Hematopoietic multipotent progenitor cell (in vitro differentiated cells): ENCODE measurements around the gene CDC14B. TPM values are rescaled to one million over a fixed set of nuclear protein-coding genes. Genes with fewer than 3 reads are reported as not detected.

ENCODE experiments used
- DNase-seq, 3 donors: peaks; one replicate each; pipeline ENCODE4 v3.0.0-alpha.2; 2011 to 2015; ENCODE audit warnings: low read depth in 2 of 3, low spot score in 2 of 3
- total RNA-seq: library from RNA; depleted of rRNA; stranded (reverse); fragments of >200 nt; gene quantifications from one replicate; pipeline ENCODE4 v1.2.3, GENCODE V29; 2012

Gene CDC14B
- total RNA-seq, 1 donor: 7.5 TPM

- DNase-seq: no peak
These were observed 130.1 kb downstream of the CDC14B start for GRCh38 chr9:96489482-96489979.

DNA sequence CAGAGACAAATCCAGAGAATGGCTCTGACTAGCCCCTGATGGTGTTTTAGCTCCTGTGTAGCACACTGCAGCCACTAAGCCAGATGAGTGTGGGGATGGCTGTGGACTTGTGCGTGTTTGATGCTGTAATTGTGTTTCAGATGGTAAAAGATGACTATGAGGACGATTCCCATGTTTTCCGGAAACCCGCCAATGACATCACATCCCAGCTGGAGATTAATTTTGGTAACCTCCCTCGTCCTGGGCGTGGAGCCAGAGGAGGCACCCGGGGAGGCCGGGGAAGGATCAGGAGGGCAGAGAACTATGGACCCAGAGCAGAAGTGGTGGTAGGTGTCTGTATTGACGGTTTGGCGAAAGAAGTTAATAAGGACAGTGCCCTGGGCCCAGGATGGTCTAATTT lies 131.7 kb downstream of the CDC14B start:
- DNase-seq: no peak

GRCh38 chr9:96487029-96487396 lies 132.6 kb downstream of the CDC14B start:
- DNase-seq: no peak

GRCh38 chr9:96486386-96487028 lies 133.1 kb downstream of the CDC14B start:
- no peak for DNase-seq

- no peak for DNase-seq
These were observed 134.4 kb downstream of the CDC14B start for GRCh38 chr9:96485280-96485679.

DNA sequence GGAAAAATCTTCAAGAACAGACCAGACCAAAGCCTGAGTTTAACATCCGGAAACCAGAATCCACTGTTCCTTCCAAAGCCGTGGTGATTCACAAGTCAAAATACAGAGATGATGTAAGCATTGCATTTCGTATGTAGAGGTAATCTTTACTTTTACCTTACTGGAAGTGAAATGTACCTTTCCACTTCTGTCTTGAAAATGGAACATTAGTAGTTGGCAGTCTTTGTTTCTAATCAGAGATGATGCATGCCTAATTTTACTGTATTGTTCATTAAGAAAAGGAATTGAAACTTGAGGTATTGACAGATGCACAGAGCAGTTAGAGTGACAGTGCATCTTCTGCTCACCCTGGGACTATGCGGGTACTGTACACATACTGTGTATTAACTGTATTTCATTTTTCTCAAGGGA lies 135.1 kb downstream of the CDC14B start:
- DNase-seq: no peak

DNA sequence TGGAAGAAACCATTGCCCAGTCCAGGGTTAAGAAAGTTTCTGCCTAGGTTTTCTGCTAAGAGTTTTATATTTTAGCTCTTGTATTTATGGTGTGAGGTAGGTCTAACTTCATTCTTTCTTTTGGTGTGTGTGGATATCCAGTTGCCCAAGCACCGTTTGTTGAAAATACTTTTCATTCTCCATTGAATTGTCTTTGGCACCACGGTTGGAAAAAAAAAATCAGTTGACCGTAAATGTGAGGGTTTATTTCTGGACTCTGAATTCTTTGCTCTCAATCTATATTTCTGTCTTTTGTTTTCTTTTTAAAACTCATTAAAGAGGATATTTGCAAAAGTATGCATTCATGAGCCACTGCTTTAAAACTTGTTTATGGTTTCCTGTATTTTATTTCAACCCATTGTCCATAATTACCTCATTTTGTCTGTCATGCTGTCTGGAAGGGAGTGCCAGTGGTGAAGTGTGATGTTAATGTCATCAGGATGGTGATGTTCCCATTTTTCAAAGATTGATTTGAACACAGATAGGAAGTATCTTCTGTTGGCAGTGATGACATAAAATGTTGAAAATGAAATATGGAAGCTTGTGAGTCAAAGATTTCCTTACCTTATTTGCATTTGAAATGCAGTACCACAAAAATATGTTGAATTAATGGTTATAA lies 135.8 kb downstream of the CDC14B start:
- no peak for DNase-seq

GRCh38 chr9:96483197-96483596 lies 136.4 kb downstream of the CDC14B start:
- DNase-seq: no peak

DNA sequence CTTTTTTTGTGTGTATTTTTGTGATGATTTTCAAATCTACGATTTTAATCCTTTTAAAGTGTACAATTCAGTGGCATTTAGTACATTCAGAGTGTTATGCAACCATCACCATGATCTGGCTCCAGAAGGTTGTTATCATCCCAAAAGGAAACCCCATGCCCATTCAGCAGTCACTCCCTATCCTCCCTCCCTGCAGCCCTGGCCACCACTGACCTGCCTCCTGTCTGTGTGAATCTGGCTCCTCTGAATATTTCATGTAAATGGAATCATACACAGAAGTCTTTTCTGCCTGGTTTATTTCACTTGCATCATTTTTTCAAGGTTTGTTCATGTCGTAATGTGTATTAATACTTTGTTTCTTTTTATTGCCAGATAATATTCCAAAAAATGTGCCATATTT lies 137.2 kb downstream of the CDC14B start:
- no peak for DNase-seq

GRCh38 chr9:96480736-96481135 lies 138.9 kb downstream of the CDC14B start:
- DNase-seq: no peak

DNA sequence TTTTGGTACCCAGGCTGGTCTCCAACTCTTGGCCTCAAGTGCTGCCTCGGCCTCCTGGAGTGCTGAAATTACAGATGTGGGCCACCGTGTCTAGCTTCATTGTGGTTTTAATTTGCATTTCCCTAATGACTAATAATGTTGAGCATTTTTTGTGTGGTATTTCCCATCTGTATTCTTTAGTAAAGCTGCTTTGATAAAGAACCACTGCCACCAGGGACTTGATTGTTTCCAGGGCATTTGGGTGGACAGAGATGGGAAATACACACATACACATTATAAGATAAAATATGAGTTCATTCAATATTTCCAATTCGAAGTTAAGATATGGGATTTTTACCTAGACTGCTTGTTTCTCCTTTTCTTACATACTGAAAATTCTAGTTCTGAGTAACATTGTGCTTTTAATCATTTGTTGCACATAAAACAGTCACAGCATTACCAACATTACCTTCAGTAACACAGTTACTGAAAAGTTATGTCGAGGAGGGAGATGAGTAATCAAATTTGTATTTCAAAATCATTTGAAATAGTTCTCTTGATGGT lies 140.7 kb downstream of the CDC14B start:
- no peak for DNase-seq

DNA sequence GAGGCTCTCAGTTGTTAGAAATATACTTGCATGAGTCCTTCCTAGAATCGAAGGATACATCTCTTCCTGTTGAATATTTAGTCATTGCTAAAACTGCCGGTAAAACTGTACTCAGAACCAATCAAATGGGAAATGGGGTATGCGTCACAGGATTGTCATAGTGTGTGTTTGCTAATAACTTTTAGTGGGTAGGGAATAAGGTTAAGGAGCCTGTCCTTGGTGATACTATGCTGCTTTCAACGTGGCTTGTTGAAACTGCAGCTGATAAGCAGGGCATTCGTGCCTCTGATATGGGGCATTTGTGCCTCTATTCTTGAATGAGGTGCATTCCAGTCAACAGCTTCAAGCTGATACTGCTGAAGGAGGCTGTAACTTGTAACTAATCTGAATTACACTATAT lies 143.1 kb downstream of the CDC14B start:
- no peak for DNase-seq

DNA sequence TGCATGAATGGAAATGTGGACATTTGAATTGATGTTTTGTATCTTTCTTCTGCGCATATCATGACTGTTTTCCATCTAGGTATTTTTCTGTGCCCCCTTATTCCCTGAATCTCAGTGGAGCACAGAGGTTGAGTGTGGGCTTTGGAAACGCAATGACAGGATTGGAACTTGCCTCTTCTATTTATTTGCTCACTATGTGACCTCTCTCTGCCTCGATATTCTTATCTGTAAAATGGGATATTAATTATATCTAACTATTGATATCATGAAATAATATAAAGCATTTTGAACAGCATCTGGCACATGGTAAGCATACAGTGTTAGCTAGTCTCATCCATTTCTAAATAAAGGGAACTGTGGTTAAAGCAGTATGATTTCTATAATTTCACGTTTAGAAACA lies 143.6 kb downstream of the CDC14B start:
- DNase-seq: no peak

GRCh38 chr9:96467784-96468183 lies 151.9 kb downstream of the CDC14B start:
- DNase-seq: no peak

GRCh38 chr9:96464426-96464825 lies 155.2 kb downstream of the CDC14B start:
- no peak for DNase-seq

GRCh38 chr9:96462541-96462940 lies 157.1 kb downstream of the CDC14B start:
- no peak for DNase-seq

- DNase-seq: no peak
These were observed 158.3 kb downstream of the CDC14B start for GRCh38 chr9:96461336-96461735.

- no peak for DNase-seq
These were observed 158.8 kb downstream of the CDC14B start for GRCh38 chr9:96460882-96461281.

GRCh38 chr9:96460470-96460869 lies 159.2 kb downstream of the CDC14B start:
- no peak for DNase-seq

DNA sequence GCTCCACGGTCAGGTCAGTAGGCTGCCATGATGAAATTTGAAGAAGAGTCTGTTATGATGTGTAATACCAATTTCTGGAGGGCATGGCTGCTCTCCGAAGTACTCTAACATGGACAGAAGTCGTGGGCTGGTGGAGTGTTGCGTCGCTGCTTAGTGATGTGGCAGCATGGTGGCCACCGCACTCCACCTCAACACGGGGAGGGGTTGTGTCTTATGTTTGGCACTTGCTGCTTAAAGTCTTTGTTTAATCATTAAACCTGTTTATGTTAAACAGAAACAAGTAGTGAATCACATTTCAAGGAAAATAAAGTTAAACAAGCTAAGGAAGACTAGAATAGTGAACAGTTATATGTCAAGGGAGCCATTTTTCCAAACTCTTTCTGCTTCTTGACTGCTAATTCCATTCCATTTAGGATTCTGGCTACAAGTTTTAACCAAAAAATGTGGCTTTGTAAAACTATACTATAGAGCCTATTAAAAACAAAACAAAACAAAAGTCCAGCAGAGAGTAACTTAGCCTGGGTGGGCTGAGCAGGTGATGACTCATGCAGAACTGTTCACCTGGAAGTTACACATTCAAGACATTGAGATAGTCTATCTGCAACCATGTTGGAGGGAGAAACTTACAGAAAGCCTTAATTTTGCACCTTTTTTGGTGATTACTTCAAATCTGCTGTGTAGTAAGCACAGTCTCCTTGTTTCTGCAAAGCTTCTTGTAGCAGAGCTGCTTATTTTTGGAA lies 160.2 kb downstream of the CDC14B start:
- DNase-seq: no peak

- DNase-seq: no peak
These were observed 161.4 kb downstream of the CDC14B start for GRCh38 chr9:96458226-96458625.

DNA sequence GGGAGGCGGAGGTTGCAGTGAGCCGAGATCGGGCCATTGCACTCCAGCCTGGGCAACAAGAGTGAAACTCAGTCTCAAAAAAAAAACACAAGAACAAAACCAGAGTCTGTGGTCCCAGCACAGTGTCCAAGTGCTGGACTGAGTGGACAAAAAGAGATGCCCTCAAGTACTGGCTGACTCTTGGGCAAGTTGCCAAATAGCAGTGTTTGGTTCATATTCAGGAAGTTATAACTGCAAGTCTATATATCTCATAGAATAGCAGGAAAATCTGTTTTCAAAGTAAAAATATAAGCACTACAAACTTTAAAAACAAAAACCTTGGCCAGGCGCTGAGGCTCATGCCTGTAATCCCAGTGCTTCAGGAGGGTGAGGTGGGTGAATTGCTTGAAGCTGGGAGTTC lies 162.4 kb downstream of the CDC14B start:
- no peak for DNase-seq
